ENCODE measurements around the gene GREM1. TPM values are rescaled to one million over a fixed set of nuclear protein-coding genes. Genes with fewer than 3 reads are reported as not detected.

GREM1 gene
- total and polyA plus RNA-seq, 12 donors, result 0.03 to 0.37 (median 0.19) TPM; not detected in 3

DNA sequence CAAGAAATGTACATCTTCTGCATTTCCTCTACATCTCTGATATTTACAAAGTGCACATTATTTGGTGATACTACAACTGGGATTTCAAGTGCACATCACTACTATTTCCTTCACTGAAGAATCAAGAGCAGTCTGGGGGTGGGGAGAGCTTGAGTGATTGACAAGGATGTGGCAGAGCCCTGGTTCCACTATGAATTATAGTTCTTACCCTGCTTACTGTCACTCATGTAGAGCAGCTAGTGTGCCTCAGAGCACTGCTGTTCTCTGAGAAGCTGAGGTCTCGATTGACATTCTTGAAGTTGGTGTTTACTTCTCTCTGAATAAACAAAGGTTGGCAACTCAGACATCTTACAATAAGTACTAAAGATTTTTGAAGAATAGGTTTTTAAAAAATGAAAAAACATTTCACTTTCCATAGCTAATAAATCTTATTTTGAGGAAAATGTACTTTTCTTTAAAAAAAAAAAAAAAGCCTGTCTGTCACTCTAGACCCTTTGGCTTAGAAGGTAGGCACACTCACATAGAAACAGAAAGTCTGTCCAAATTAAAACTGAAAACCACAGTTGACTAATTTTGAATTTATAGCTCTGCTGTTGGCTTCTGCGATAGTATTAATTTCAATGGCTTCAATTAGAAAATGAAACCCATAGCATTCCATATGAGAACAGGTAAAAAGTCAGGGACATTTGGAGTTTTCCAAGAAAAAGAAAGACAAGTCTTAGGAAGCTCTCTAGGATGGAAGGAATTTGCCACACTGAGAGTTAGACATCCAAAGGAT is 5.6 kb downstream of the GREM1 start:
- Histone ChIP-seq H3K27ac (no peak overlapping the region), H3K4me1 (peaks cover 0 to 12% (median 6%) of the 10 kb centered on the region in 9 donors), H3K27me3 (peaks cover 9 to 55% (median 36%) of the 10 kb centered on the region in 7 donors), H3K4me3 (no peak overlapping the region), H3K36me3 (no peaks in the 10 kb centered on the region), H3K9me3 (peaks cover 0 to 16% (median 0%) of the 10 kb centered on the region in 11 donors)
- no peak for DNase-seq
- intact Hi-C loops (cut with DNase I), result loop anchor here in 1 of 10 donors (10.0 kb wide), 1 partner anchor 59 kb away; no protein-coding TSS in a partner anchor
- no peak for TF ChIP-seq CTCF (IDR thresholded peaks at IDR 0.05)
- no peak for ATAC-seq
- WGBS, 2 donors, result 77 to 86% methylated on average over 2 of the region's 2 CpGs

GRCh38 chr15:32729700-32730395 is 12.0 kb downstream of the GREM1 start:
- 82 to 88% methylated on average over 10 of the region's 10 CpGs for WGBS, 2 donors
- no peaks in the 10 kb centered on the region for H3K36me3 ChIP-seq
- no peak for ATAC-seq
- no peak overlapping the region for H3K27ac ChIP-seq
- no peaks in the 10 kb centered on the region for H3K4me1 ChIP-seq
- peaks cover 0 to 31% (median 12%) of the 10 kb centered on the region in 7 donors for H3K27me3 ChIP-seq
- intact Hi-C loops (cut with DNase I), result loop anchor here in 1 of 10 donors (10.0 kb wide), 1 partner anchor 65 kb away; no protein-coding TSS in a partner anchor
- DNase-seq, result no peak
- no peak for TF ChIP-seq CTCF (IDR thresholded peaks at IDR 0.05)
- no peak overlapping the region for H3K4me3 ChIP-seq
- H3K9me3 ChIP-seq, result peaks cover 0 to 18% (median 0%) of the 10 kb centered on the region in 11 donors

GRCh38 chr15:32730677-32731654 is 13.2 kb downstream of the GREM1 start:
- Histone ChIP-seq H3K9me3 (peaks cover 0 to 14% (median 0%) of the 10 kb centered on the region in 11 donors), H3K27me3 (peaks cover 0 to 31% (median 12%) of the 10 kb centered on the region in 7 donors), H3K27ac (no peak overlapping the region), H3K4me1 (no peaks in the 10 kb centered on the region), H3K36me3 (no peaks in the 10 kb centered on the region), H3K4me3 (no peak overlapping the region)
- intact Hi-C loops (cut with DNase I), result no loop called here
- ATAC-seq, result peak in 2 of 8 donors; percentile 10 to 11
- WGBS, 2 donors, result 36 to 39% methylated on average over 27 of the region's 27 CpGs
- no peak for TF ChIP-seq CTCF (IDR thresholded peaks at IDR 0.05)
- peak in 1 of 2 donors; percentile 16 for DNase-seq
